AG08395 (cell line): Measurements from ENCODE around the gene ARNT2.
A peak's percentile ranks its signal among the peaks of the same experiment; 100 is the strongest.

Experiments used
- DNase-seq: peaks from one replicate; pipeline ENCODE4 v3.0.0; 2012; ENCODE audit warnings: mixed read lengths, low spot score

The ARNT2 gene

GRCh38 chr15:80576519-80577090 is 172.4 kb downstream of the ARNT2 start:
- DNase-seq, result no peak

- DNase-seq, result no peak
These were observed 173.5 kb downstream of the ARNT2 start for GRCh38 chr15:80577552-80578205.

- DNase-seq, result no peak
These were observed 174.0 kb downstream of the ARNT2 start for GRCh38 chr15:80578206-80578595.

GRCh38 chr15:80578871-80579270 is 174.7 kb downstream of the ARNT2 start:
- DNase-seq, result no peak

GRCh38 chr15:80579611-80580010 is 175.4 kb downstream of the ARNT2 start:
- no peak for DNase-seq

- peak; percentile 45 for DNase-seq
These were observed 175.9 kb downstream of the ARNT2 start for GRCh38 chr15:80580106-80580505.

GRCh38 chr15:80580536-80581260 is 176.5 kb downstream of the ARNT2 start:
- DNase-seq, result no peak

- DNase-seq, result no peak
These were observed 177.8 kb downstream of the ARNT2 start for GRCh38 chr15:80581976-80582375.

GRCh38 chr15:80582816-80583423 is 178.7 kb downstream of the ARNT2 start:
- no peak for DNase-seq

GRCh38 chr15:80584561-80584964 is 180.4 kb downstream of the ARNT2 start:
- no peak for DNase-seq

GRCh38 chr15:80584973-80585525 is 180.9 kb downstream of the ARNT2 start:
- no peak for DNase-seq

- DNase-seq, result no peak
These were observed 181.4 kb downstream of the ARNT2 start for GRCh38 chr15:80585544-80586018.

GRCh38 chr15:80586161-80586560 is 182.0 kb downstream of the ARNT2 start:
- DNase-seq, result no peak

GRCh38 chr15:80587007-80587406 is 182.8 kb downstream of the ARNT2 start:
- no peak for DNase-seq

- DNase-seq, result no peak
These were observed 183.8 kb downstream of the ARNT2 start for GRCh38 chr15:80587816-80588456.

GRCh38 chr15:80588801-80589200 is 184.6 kb downstream of the ARNT2 start:
- DNase-seq, result peak; percentile 75

GRCh38 chr15:80590761-80591355 is 186.7 kb downstream of the ARNT2 start:
- no peak for DNase-seq

- no peak for DNase-seq
These were observed 187.3 kb downstream of the ARNT2 start for GRCh38 chr15:80591471-80591870.

GRCh38 chr15:80591938-80592825 is 188.0 kb downstream of the ARNT2 start:
- no peak for DNase-seq

- no peak for DNase-seq
These were observed 189.4 kb downstream of the ARNT2 start for GRCh38 chr15:80593486-80594030.
